ENCODE results near the gene KCNE2.

The KCNE2 gene

GRCh38 chr21:34336756-34337391 is 26.9 kb upstream of the KCNE2 start:
- ChIA-PET CTCF (interaction anchor here (0.9 to 1.6 kb wide), 2 partner anchors 11 to 13 kb away, joined by 3 to 6 read pairs; no protein-coding TSS in a partner anchor), POLR2A (no interaction called here)
- H3K36me3 ChIP-seq (ENCODE audit: control insufficient read depth in 2 of 2, insufficient read depth in 1 of 2, low read length in 2 of 2) = no peaks in the 10 kb centered on the region
- no peak overlapping the region for H3K4me3 ChIP-seq (ENCODE audit: low read depth, low read length)
- TF ChIP-seq ZNF660 (tag by site-specific recombination; IDR thresholded peaks at IDR 0.05) (no peak), ZNF324 (tag by site-specific recombination; IDR thresholded peaks at IDR 0.05) (no peak), MZF1 (tag by site-specific recombination; IDR thresholded peaks at IDR 0.05; ENCODE audit: borderline replicate concordance) (no peak), ZNF2 (tag by site-specific recombination; IDR thresholded peaks at IDR 0.05) (no peak), SCRT1 (tag by site-specific recombination; IDR thresholded peaks at IDR 0.05; ENCODE audit: borderline replicate concordance) (no peak), ZNF560 (tag by site-specific recombination; IDR thresholded peaks at IDR 0.05; ENCODE audit: borderline replicate concordance) (no peak), ZNF362 (tag by site-specific recombination; IDR thresholded peaks at IDR 0.05) (no peak), ZNF18 (tag by site-specific recombination; IDR thresholded peaks at IDR 0.05) (no peak), ZNF274 (IDR thresholded peaks at IDR 0.05; ENCODE audit: low read length) (no peak), ZNF274 (tag by site-specific recombination; IDR thresholded peaks at IDR 0.05; ENCODE audit: borderline replicate concordance) (no peak), ZSCAN5A (tag by site-specific recombination; IDR thresholded peaks at IDR 0.05) (no peak), ZNF138 (tag by site-specific recombination; IDR thresholded peaks at IDR 0.05; ENCODE audit: borderline replicate concordance) (no peak), ZNF830 (tag by site-specific recombination; IDR thresholded peaks at IDR 0.05; ENCODE audit: low read depth) (no peak), ZNF211 (tag by site-specific recombination; IDR thresholded peaks at IDR 0.05; ENCODE audit: low read depth) (no peak), ZFP3 (tag by site-specific recombination; IDR thresholded peaks at IDR 0.05; ENCODE audit: low read depth) (no peak), INSM2 (tag by site-specific recombination; IDR thresholded peaks at IDR 0.05) (no peak), ZNF157 (tag by site-specific recombination; IDR thresholded peaks at IDR 0.05) (no peak), PRDM6 (tag by site-specific recombination; IDR thresholded peaks at IDR 0.05) (no peak)
- no peaks in the 10 kb centered on the region for H3K4me1 ChIP-seq (ENCODE audit: control insufficient read depth, insufficient read depth, low read length)
- no peak overlapping the region for H3K27ac ChIP-seq (ENCODE audit: extremely low read depth, low read depth, low read length)
- H3K9me3 ChIP-seq (ENCODE audit: control insufficient read depth, insufficient read depth, low read depth, low read length) = no peaks in the 10 kb centered on the region

All from HEK293 (cell line).